Right kidney (tissue), 1 donor: ENCODE results near the gene PIWIL4.

Source experiments
- DNase-seq: peaks from one replicate; pipeline ENCODE4 v3.0.0-alpha.2; 2016

PIWIL4 gene

DNA sequence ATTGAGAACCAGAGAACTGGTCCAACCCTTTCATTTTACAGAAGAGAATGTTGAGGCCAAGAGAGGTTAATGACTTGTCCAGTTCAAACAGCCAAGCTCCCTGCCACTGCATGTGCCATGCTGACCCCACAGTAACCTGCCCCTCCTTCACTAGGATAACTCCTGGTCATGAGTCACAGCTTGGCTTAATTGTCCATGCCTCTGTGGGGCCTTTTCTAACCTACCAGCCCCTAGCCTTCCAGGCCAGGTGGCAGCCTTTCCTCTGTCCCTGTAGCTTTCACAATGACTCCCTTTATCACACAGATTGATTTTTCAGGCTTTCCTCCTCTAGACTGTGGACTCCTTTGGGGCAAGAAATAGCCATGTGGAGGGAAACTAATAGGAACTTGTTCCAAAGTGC, 97.2 kb downstream of the PIWIL4 start:
- DNase-seq, result no peak

GRCh38 chr11:94665116-94665659, 98.0 kb downstream of the PIWIL4 start:
- DNase-seq, result no peak

DNA sequence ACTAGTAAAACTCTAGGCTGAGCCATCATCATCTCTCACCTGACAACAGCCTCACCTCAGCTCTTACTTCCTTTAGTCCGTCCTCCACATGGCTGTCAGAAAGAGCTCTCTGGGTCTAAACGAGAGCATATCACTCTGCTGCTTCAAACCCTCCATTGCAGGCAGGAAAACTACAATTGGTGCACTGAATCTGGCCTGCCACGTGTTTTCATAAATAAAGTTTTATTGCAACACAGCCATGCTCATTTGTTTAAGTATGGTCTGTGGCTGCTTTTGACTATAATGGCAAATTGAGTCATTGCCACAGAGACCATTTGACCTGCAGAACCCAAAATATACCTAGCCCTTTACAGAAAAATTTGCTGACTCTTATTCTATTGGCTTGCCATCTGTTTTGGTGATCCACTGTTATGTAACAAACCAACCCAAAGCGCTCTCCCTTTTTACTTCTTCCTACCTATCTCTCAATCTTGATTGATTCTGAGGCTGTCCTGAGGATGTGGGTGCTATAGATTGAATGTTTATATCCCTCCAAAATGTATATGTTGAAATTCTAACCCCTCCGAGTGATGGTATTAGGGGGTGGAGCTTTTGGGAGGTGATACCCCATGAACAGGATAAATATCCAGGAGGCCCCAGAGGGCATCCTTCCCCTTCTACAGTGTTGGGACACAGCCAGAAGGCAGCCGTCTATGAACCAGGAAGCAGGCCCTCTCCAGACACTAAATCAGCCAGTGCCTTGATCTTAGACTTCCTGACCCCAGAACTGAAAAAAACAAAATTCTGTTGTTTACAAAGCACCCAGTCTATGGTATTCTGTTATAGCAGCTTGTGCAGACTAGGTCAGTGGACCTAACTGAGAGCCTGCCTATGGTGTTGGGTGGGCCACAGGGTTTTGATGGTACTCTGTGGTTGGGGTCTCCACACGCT, 99.9 kb downstream of the PIWIL4 start:
- no peak for DNase-seq

DNA sequence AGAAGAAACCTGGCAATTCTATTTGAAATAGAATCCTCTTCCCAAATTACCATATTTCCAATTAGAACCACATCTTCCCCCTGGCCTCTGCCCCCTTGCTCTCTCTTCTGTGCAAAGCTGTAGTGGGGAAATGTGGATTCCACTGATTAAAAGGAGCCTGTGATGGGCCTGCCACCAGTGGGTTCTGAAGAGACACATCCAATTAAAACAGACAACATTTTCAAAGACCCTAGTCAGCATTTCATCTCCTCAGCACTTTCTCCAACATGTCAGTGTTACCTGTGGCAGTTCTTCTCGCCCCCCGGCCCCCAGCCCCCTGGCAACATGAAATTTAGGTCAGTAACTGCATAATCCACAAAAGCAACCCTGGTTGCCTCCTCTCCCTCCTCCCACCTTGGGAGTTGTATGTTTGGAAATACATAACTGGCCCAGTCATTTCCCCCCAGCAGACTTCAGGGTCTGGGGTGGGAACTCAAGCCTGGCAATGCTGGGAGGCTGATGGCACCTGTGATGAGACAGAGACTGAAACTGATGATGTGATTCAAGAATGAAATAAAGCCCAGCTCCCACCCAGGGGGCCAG, 101.1 kb downstream of the PIWIL4 start:
- no peak for DNase-seq

GRCh38 chr11:94669023-94669422, 101.9 kb downstream of the PIWIL4 start:
- DNase-seq, result no peak
